Common myeloid progenitor, CD34-positive (primary cell): ENCODE data around the gene SDK2.

ENCODE experiments used
- CTCF ChIA-PET: fragments of 350-600 bp; sonication (Branson Sonifier 250); formaldehyde crosslinking; loops from one replicate; lab custom pipeline; 2021; ENCODE audit warnings: antibody characterized with exemption; lab: Charles Lee
- POLR2A ChIA-PET: fragments of 350-600 bp; sonication (Branson Sonifier 250); formaldehyde crosslinking; loops from one replicate; lab custom pipeline; 2021; ENCODE audit warnings: antibody characterized with exemption; lab: Charles Lee
- DNase-seq, 3 donors: peaks; one replicate each; pipeline versions ENCODE4 v3.0.0 to v3.0.0-alpha.2; 2013
- H3K27ac ChIP-seq, 2 experiments: 1 replicate in 1 of 2; 2 replicates in 1 of 2; pipeline ENCODE4 v1.7.0; 2013; ENCODE audit warnings: inconsistent platforms in 2 of 2, low read length in 2 of 2, mild to moderate bottlenecking in 2 of 2, low read depth in 1 of 2, moderate library complexity in 1 of 2; ENCODE audit not compliant: severe bottlenecking in 2 of 2, insufficient read depth in 1 of 2, poor library complexity in 1 of 2
- H3K27me3 ChIP-seq, 5 experiments: replicated peaks in 2 of 5; 1 replicate in 3 of 5; 2 replicates in 2 of 5; pipeline versions ENCODE4 v1.6.1 to v1.7.0; 2013; ENCODE audit warnings: low read length in 4 of 5, mild to moderate bottlenecking in 2 of 5, moderate library complexity in 2 of 5, inconsistent platforms in 1 of 5; ENCODE audit not compliant: insufficient read depth in 5 of 5, control insufficient read depth in 4 of 5
- H3K36me3 ChIP-seq, 4 experiments: 1 replicate in 2 of 4; 2 replicates in 2 of 4; pipeline versions ENCODE4 v1.6.1 to v1.7.0; 2013; ENCODE audit warnings: low read length in 3 of 4, control low read depth in 1 of 4, mild to moderate bottlenecking in 1 of 4; ENCODE audit not compliant: control insufficient read depth in 4 of 4, insufficient read depth in 4 of 4
- H3K4me1 ChIP-seq, 4 experiments: 1 replicate in 3 of 4; 2 replicates in 1 of 4; pipeline versions ENCODE4 v1.6.1 to v1.7.1; 2013; ENCODE audit warnings: low read length in 3 of 4, mild to moderate bottlenecking in 3 of 4, control low read depth in 1 of 4, inconsistent platforms in 1 of 4, moderate library complexity in 1 of 4; ENCODE audit not compliant: control insufficient read depth in 4 of 4, insufficient read depth in 4 of 4; ENCODE audit errors: control extremely low read depth in 1 of 4
- H3K4me3 ChIP-seq, 7 experiments: 1 replicate in 4 of 7; 2 replicates in 3 of 7; pipeline versions ENCODE4 v1.5.1 to v1.7.0; 2013; ENCODE audit warnings: mild to moderate bottlenecking in 7 of 7, low read length in 6 of 7, moderate library complexity in 6 of 7, inconsistent platforms in 2 of 7, low read depth in 2 of 7, control low read depth in 1 of 7; ENCODE audit not compliant: insufficient read depth in 4 of 7, control insufficient read depth in 1 of 7; ENCODE audit errors: extremely low read depth in 1 of 7
- H3K9me3 ChIP-seq, 5 experiments: 1 replicate in 4 of 5; 2 replicates in 1 of 5; pipeline versions ENCODE4 v1.6.1 to v1.7.1; 2013; ENCODE audit warnings: low read length in 4 of 5, mild to moderate bottlenecking in 2 of 5, inconsistent platforms in 1 of 5, low read depth in 1 of 5, moderate library complexity in 1 of 5; ENCODE audit not compliant: control insufficient read depth in 4 of 5, insufficient read depth in 2 of 5; ENCODE audit errors: control extremely low read depth in 1 of 5
- WGBS: methylation state at CpG from one replicate; pipeline ENCODE4 v1.1.5; 2013; ENCODE audit not compliant: insufficient coverage; 5-methylcytosine and 5-hydroxymethylcytosine counted together

Gene SDK2

GRCh38 chr17:73609758-73610157 lies 34.5 kb downstream of the SDK2 start:
- Histone ChIP-seq H3K27me3 (no peaks in the 10 kb centered on the region), H3K9me3 (no peaks in the 10 kb centered on the region), H3K27ac (no peak overlapping the region), H3K4me1 (peaks cover 0 to 6% (median 0%) of the 10 kb centered on the region in 4 experiments), H3K4me3 (no peak overlapping the region), H3K36me3 (no peaks in the 10 kb centered on the region)
- WGBS: 94% methylated on average over 5 of the region's 7 CpGs
- POLR2A ChIA-PET: no interaction called here
- no peak for DNase-seq
- CTCF ChIA-PET: no interaction called here

GRCh38 chr17:73609060-73609459 lies 35.2 kb downstream of the SDK2 start:
- POLR2A ChIA-PET: no interaction called here
- Histone ChIP-seq H3K36me3 (no peaks in the 10 kb centered on the region), H3K27ac (no peak overlapping the region), H3K27me3 (no peaks in the 10 kb centered on the region), H3K4me3 (no peak overlapping the region), H3K4me1 (peaks cover 0 to 6% (median 0%) of the 10 kb centered on the region in 4 experiments), H3K9me3 (no peaks in the 10 kb centered on the region)
- DNase-seq: no peak
- CTCF ChIA-PET: no interaction called here
- whole genome bisulfite sequencing: 92% methylated on average over 5 of the region's 5 CpGs

- CTCF ChIA-PET: no interaction called here
Observed at GRCh38 chr17:73605444-73605843, 38.8 kb downstream of the SDK2 start.

GRCh38 chr17:73604476-73604875 lies 39.8 kb downstream of the SDK2 start:
- Histone ChIP-seq H3K9me3 (peaks cover 0 to 11% (median 0%) of the 10 kb centered on the region in 5 experiments), H3K4me1 (peaks cover 0 to 2% (median 0%) of the 10 kb centered on the region in 4 experiments), H3K27me3 (no peaks in the 10 kb centered on the region), H3K36me3 (no peaks in the 10 kb centered on the region), H3K27ac (no peak overlapping the region), H3K4me3 (no peak overlapping the region)
- WGBS: 89% methylated on average over 5 of the region's 7 CpGs
- no peak for DNase-seq
- CTCF ChIA-PET: no interaction called here
- POLR2A ChIA-PET: no interaction called here

More at GRCh38 chr17:73605444-73605843, 38.8 kb downstream of the SDK2 start:
- Histone ChIP-seq H3K4me3 (no peak overlapping the region), H3K36me3 (no peaks in the 10 kb centered on the region), H3K27ac (no peak overlapping the region), H3K27me3 (no peaks in the 10 kb centered on the region), H3K4me1 (peaks cover 0 to 6% (median 0%) of the 10 kb centered on the region in 4 experiments), H3K9me3 (peaks cover 0 to 11% (median 0%) of the 10 kb centered on the region in 5 experiments)
- no peak for DNase-seq
- 91% methylated on average over 8 of the region's 8 CpGs for WGBS
- POLR2A ChIA-PET: no interaction called here

- ChIA-PET CTCF (no interaction called here), POLR2A (no interaction called here)
- Histone ChIP-seq H3K4me1 (peaks cover 0 to 2% (median 0%) of the 10 kb centered on the region in 4 experiments), H3K27ac (no peak overlapping the region), H3K27me3 (no peaks in the 10 kb centered on the region), H3K9me3 (peaks cover 0 to 11% (median 0%) of the 10 kb centered on the region in 5 experiments), H3K4me3 (no peak overlapping the region), H3K36me3 (no peaks in the 10 kb centered on the region)
- 99% methylated on average over 18 of the region's 20 CpGs for WGBS
- DNase-seq: no peak
Observed at GRCh38 chr17:73603971-73604370, 40.3 kb downstream of the SDK2 start.

- H3K4me1 ChIP-seq: peaks cover 0 to 13% (median 5%) of the 10 kb centered on the region in 4 experiments
- no peak overlapping the region for H3K27ac ChIP-seq
Observed at GRCh38 chr17:73600103-73600871, 44.0 kb downstream of the SDK2 start.

GRCh38 chr17:73599599-73599998 lies 44.6 kb downstream of the SDK2 start:
- Histone ChIP-seq H3K27me3 (no peaks in the 10 kb centered on the region), H3K4me3 (no peak overlapping the region), H3K9me3 (peaks cover 0 to 11% (median 0%) of the 10 kb centered on the region in 5 experiments), H3K36me3 (no peaks in the 10 kb centered on the region), H3K4me1 (peaks cover 0 to 20% (median 8%) of the 10 kb centered on the region in 4 experiments), H3K27ac (no peak overlapping the region)
- ChIA-PET CTCF (interaction anchor here (0.6 to 1.4 kb wide), 3 partner anchors 9 to 41 kb away, joined by 3 read pairs; no protein-coding TSS in a partner anchor), POLR2A (interaction anchor here (0.7 kb wide), 1 partner anchor 16 kb away, joined by 4 read pairs; no protein-coding TSS in a partner anchor)
- no peak for DNase-seq
- WGBS: 95% methylated on average over 3 of the region's 3 CpGs

More at GRCh38 chr17:73600103-73600871, 44.0 kb downstream of the SDK2 start:
- no peak for DNase-seq
- over 99% methylated on average over 15 of the region's 16 CpGs for WGBS
- peaks cover 0 to 11% (median 0%) of the 10 kb centered on the region in 5 experiments for H3K9me3 ChIP-seq
- no peaks in the 10 kb centered on the region for H3K36me3 ChIP-seq
- POLR2A ChIA-PET: no interaction called here
- no peaks in the 10 kb centered on the region for H3K27me3 ChIP-seq
- CTCF ChIA-PET: interaction anchor here (0.6 to 1.4 kb wide), 3 partner anchors 8 to 40 kb away, joined by 3 read pairs; no protein-coding TSS in a partner anchor
- no peak overlapping the region for H3K4me3 ChIP-seq
